HepG2 (cell line): ENCODE measurements around the gene NFAT5. TPM values are rescaled to one million over a fixed set of nuclear protein-coding genes. Genes with fewer than 3 reads are reported as not detected.

Source experiments
- ATAC-seq: fragments of 200-7000 bp; cut with Tn5 transposase; 3 replicates; pipeline ENCODE4 v1.9.1; 2020; ENCODE audit warnings: mild to moderate bottlenecking, moderate library complexity
- BruUV-seq: library from RNA; stranded (reverse); fragments of 400-500 nt; replicated peaks from 2 replicates; lab custom pipeline; 2021; lab: Mats Ljungman, UMichigan
- CTCF ChIA-PET: fragments of 300-600 bp; formaldehyde crosslinking; extraction: SDS; loops from one replicate; lab custom pipeline; 2021; ENCODE audit warnings: low total read pairs, inconsistent platforms, low intra/inter-chr PET ratio; lab: Yijun Ruan, JAX
- POLR2A ChIA-PET: fragments of 350-600 bp; sonication (Branson Sonifier 250); formaldehyde crosslinking; loops from one replicate; lab custom pipeline; 2020; ENCODE audit warnings: antibody characterized with exemption, inconsistent platforms; lab: Yijun Ruan, JAX
- DNase-seq: peaks from one replicate; pipeline ENCODE4 v3.0.0-alpha.2; 2015; ENCODE audit warnings: low spot score
- FAIRE-seq: peaks from 3 replicates; lab custom pipeline; 2011; peaks lifted over from hg19 to GRCh38; lab: Jason Lieb, UNC
- H2AFZ ChIP-seq: one replicate; pipeline ENCODE4 v1.6.1; 2011; ENCODE audit warnings: low read length, inconsistent platforms
- H3K27ac ChIP-seq: fragments of 300-600 bp; 3 replicates; pipeline ENCODE4 v1.8.0; 2011; ENCODE audit warnings: mixed run types, mild to moderate bottlenecking, mixed read lengths, low read length, inconsistent platforms; ENCODE audit not compliant: insufficient read depth; ENCODE audit errors: extremely low read length
- H3K27me3 ChIP-seq, 2 experiments: fragments of 200-600 bp in 1 of 2; 2 replicates in 1 of 2; 3 replicates in 1 of 2; pipeline versions ENCODE4 v1.6.0 to v1.8.0; 2011; ENCODE audit warnings: low read length in 2 of 2, mild to moderate bottlenecking in 2 of 2, moderate library complexity in 2 of 2, inconsistent platforms in 1 of 2; ENCODE audit not compliant: insufficient read depth in 2 of 2, control insufficient read depth in 1 of 2
- H3K36me3 ChIP-seq, 2 experiments: fragments of 200-600 bp in 1 of 2; replicated peaks in 1 of 2; 2 replicates in 1 of 2; 3 replicates in 1 of 2; pipeline versions ENCODE4 v1.5.1 to v1.8.0; 2011; ENCODE audit warnings: low read length in 2 of 2, inconsistent platforms in 1 of 2; ENCODE audit not compliant: insufficient read depth in 2 of 2, control insufficient read depth in 1 of 2
- H3K4me1 ChIP-seq: 2 replicates; pipeline ENCODE4 v1.5.1; 2012; ENCODE audit warnings: low read length, inconsistent platforms; ENCODE audit not compliant: insufficient read depth
- H3K4me2 ChIP-seq: 2 replicates; pipeline ENCODE4 v1.6.0; 2011; ENCODE audit warnings: low read depth, low read length, inconsistent platforms
- H3K4me3 ChIP-seq, 3 experiments: fragments of 200-600 bp in 1 of 3; sonication (generic), shearing (Covaris generic) in 1 of 3; replicated peaks in 1 of 3; 2 replicates each; pipeline ENCODE4 v1.5.1; 2011 to 2016; ENCODE audit warnings: low read length in 3 of 3, inconsistent platforms in 2 of 3, low read depth in 2 of 3, mild to moderate bottlenecking in 2 of 3, control low read depth in 1 of 3, mixed read lengths in 1 of 3; ENCODE audit not compliant: insufficient read depth in 1 of 3
- H3K79me2 ChIP-seq: one replicate; pipeline ENCODE4 v1.6.1; 2011; ENCODE audit warnings: low read length, inconsistent platforms; ENCODE audit not compliant: insufficient read depth
- H3K9ac ChIP-seq: 2 replicates; pipeline ENCODE4 v1.6.0; 2011; ENCODE audit warnings: mild to moderate bottlenecking, low read depth, low read length, inconsistent platforms; ENCODE audit not compliant: insufficient read depth
- H3K9me3 ChIP-seq: 2 replicates; pipeline ENCODE4 v1.5.1; 2012; ENCODE audit warnings: mild to moderate bottlenecking, low read length
- H4K20me1 ChIP-seq: 2 replicates; pipeline ENCODE4 v1.6.0; 2011; ENCODE audit warnings: inconsistent platforms, mild to moderate bottlenecking, low read length, moderate library complexity; ENCODE audit not compliant: insufficient read depth
- CBX2 ChIP-seq, 2 experiments: fragments of 200-600 bp in 1 of 2; sonication (generic); formaldehyde crosslinking in 1 of 2; IDR thresholded peaks; 2 replicates each; pipeline versions ENCODE4 v1.7.0 to v1.8.1; 2018 to 2022; ENCODE audit warnings: low read depth in 2 of 2, low read length in 1 of 2, mild to moderate bottlenecking in 1 of 2, missing genetic modification reagents in 1 of 2
- MBNL3 ChIP-seq: fragments of 250-450 bp; sonication (Bioruptor Pico); conservative IDR thresholded peaks from 2 replicates; pipeline ENCODE4 v1.8.0; 2022; ENCODE audit warnings: mild to moderate bottlenecking, inconsistent platforms
- RFXAP ChIP-seq: sonication (generic); formaldehyde crosslinking; IDR thresholded peaks from 2 replicates; pipeline ENCODE4 v1.4.0; 2020; ENCODE audit warnings: missing genetic modification reagents, borderline replicate concordance
- THYN1 ChIP-seq: sonication (generic); formaldehyde crosslinking; IDR thresholded peaks from 2 replicates; pipeline ENCODE4 v1.8.1; 2023; ENCODE audit warnings: low read depth, mild to moderate bottlenecking, moderate library complexity, missing genetic modification reagents, borderline replicate concordance
- ZBTB8A ChIP-seq: sonication (generic); formaldehyde crosslinking; IDR thresholded peaks from 2 replicates; pipeline ENCODE4 v1.4.0; 2020; ENCODE audit warnings: mild to moderate bottlenecking, low read depth, missing genetic modification reagents, borderline replicate concordance
- ZC3H4 ChIP-seq: sonication (generic); formaldehyde crosslinking; IDR thresholded peaks from 2 replicates; pipeline ENCODE4 v1.4.0; 2020; ENCODE audit warnings: missing genetic modification reagents, borderline replicate concordance
- ZMYM3 ChIP-seq: sonication (generic); formaldehyde crosslinking; IDR thresholded peaks from 2 replicates; pipeline ENCODE4 v1.5.1; 2020; ENCODE audit warnings: mild to moderate bottlenecking, missing genetic modification reagents
- ZNF264 ChIP-seq: sonication (generic); formaldehyde crosslinking; IDR thresholded peaks from 2 replicates; pipeline ENCODE4 v1.4.0; 2020; ENCODE audit warnings: missing genetic modification reagents
- ZNF460 ChIP-seq: sonication (generic); formaldehyde crosslinking; IDR thresholded peaks from 2 replicates; pipeline ENCODE4 v1.5.1; 2020; ENCODE audit warnings: missing genetic modification reagents, mild to moderate bottlenecking, borderline replicate concordance
- ZNF567 ChIP-seq: sonication (generic); formaldehyde crosslinking; IDR thresholded peaks from 2 replicates; pipeline ENCODE4 v1.8.1; 2023; ENCODE audit warnings: mild to moderate bottlenecking, missing genetic modification reagents, borderline replicate concordance
- WGBS: methylation state at CpG from one replicate; pipeline ENCODE4 v1.1.6; 2017; ENCODE audit warnings: low lambda C conversion rate; 5-methylcytosine and 5-hydroxymethylcytosine counted together
- in situ Hi-C: cut with HindIII; loops from 2 replicates; pipeline ENCODE4 v1.10.0; 2017; ENCODE audit warnings: low pct_unique_long_range_greater_than_20kb; ENCODE audit not compliant: extremely low pct_ligation_motif_present
- intact Hi-C: fragments of 100-400 bp; cut with micrococcal nuclease; formaldehyde crosslinking; loops from one replicate; pipeline ENCODE4 v1.10.0; 2022; ENCODE audit not compliant: unreplicated experiment
- polyA plus RNA-seq, 8 experiments: library from polyadenylated mRNA; depleted of rRNA in 3 of 8; stranded (reverse) in 7 of 8; unstranded in 1 of 8; fragments of >200 nt; fragmentation: Illumina TruSeq in 4 of 8; extraction: Trizol in 4 of 8; gene quantifications; 2 replicates each; pipeline versions ENCODE4 v1.2.1 to v1.2.3, GENCODE V29; 2011 to 2016; ENCODE audit warnings: low read depth in 4 of 8, missing spikeins in 1 of 8, mixed read lengths in 1 of 8; ENCODE audit not compliant: insufficient read depth in 1 of 8
- total RNA-seq, 5 experiments: library from RNA; depleted of rRNA; stranded (reverse); fragments of >200 nt; fragmentation: Illumina TruSeq; extraction: Trizol; gene quantifications; 2 replicates each; pipeline ENCODE4 v1.2.3, GENCODE V29; 2016; ENCODE audit warnings: low read depth in 1 of 5
- TF ChIP-seq, protein P1 (sequence below): sonication (generic); formaldehyde crosslinking; IDR thresholded peaks from 2 replicates; pipeline ENCODE4 v1.5.0; 2020; ENCODE audit warnings: missing genetic modification reagents
- TF ChIP-seq, protein P2 (sequence below): IDR thresholded peaks from 2 replicates; pipeline ENCODE4 v1.6.1; 2016
- TF ChIP-seq, protein P3 (sequence below): sonication (generic); formaldehyde crosslinking; IDR thresholded peaks from 2 replicates; pipeline ENCODE4 v1.5.1; 2020; ENCODE audit warnings: missing genetic modification reagents, mild to moderate bottlenecking, borderline replicate concordance

Gene NFAT5
- total and polyA plus RNA-seq, 2 of the 13 experiments (the other 11 are each of a cell fraction or from before 2014, with no cell fraction given) = 20.5 to 54.3 TPM

DNA sequence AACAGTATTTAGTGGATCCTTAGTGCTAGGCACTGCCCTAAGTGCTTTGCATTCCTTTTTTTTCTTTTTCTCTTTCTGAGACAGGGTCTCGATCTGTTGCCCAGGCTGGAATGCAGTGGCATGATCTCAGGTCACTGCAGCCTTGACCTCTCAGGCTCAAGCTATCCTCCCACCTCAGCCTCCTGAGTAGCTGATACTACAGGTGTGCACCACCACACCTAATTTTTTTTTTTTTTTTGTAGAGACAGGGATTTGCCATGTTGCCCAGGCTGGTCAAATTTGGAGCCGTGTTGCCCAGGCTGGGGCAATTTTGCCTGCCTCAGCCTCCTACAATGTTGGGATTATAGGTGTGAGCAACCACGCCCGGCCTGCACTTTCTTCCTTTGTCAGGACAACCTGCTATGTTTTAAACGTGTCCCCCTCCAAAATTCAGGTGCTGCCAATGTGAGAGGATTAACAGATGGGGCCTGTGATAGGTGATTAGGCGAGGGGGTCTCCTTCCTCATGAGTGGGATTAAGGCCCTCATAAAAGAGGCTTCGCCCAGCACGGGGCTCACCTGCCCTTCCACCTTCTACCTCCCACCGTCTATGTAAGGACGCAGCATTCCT lies 155.2 kb downstream of the NFAT5 start (continued):
- TF ChIP-seq ZNF460 (CRISPR knock-in tag) (peak; percentile 93), ZMYM3 (CRISPR knock-in tag) (peak; percentile 6; the same call in 1 of the 2 replicates)

DNA sequence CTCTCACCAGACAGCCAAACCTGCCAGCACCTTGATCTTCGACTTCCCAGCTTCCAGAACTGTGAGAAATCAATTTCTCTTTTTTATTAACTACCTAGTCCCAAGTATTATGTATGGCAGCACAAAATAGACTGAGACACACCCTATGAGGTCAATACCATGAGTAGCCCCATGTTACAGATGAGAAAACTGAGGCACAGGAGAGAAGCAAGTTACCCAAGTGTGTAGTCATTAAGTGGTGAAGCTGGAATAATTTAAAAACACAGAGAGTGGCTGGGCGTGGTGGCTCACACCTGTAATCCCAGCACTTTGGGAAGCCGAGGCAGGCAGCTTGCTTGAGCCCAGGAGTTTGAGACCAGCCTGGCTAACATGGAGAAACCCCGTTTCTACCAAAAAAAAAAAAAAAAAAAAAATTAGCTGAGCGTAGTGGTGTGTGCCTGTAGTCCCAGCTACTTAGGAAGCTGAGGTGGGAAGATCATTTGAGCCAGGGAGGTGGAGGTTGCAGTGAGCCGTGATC lies 155.7 kb downstream of the NFAT5 start:
- H2AFZ ChIP-seq = no peak overlapping the region
- intact Hi-C loops = no loop called here
- H3K9me3 ChIP-seq = no peaks in the 10 kb centered on the region
- ChIA-PET POLR2A (interaction anchor here (0.9 to 10.0 kb wide), 3 partner anchors 18 to 40 kb away, joined by 3 to 211 read pairs (median 46); partner anchors contain the start of genes NOB1 and WWP2), CTCF (no interaction called here)
- BruUV-seq = no TSS peak
- no peaks in the 10 kb centered on the region for H3K27me3 ChIP-seq
- H3K9ac ChIP-seq = no peak overlapping the region
- in situ Hi-C loops = no loop called here
- no peak overlapping the region for H3K4me3 ChIP-seq
- WGBS = 85% methylated on average over 6 of the region's 6 CpGs
- peak overlapping the region; percentile 87 for H3K27ac ChIP-seq
- H3K36me3 ChIP-seq = peaks cover 10 to 30% of the 10 kb centered on the region in 2 experiments
- ATAC-seq (no peak), FAIRE-seq (no peak), DNase-seq (no peak)
- peak overlapping the region; percentile 30 for H3K4me2 ChIP-seq
- peaks cover 64% of the 10 kb centered on the region for H3K79me2 ChIP-seq
- peaks cover 67% of the 10 kb centered on the region for H3K4me1 ChIP-seq
- H4K20me1 ChIP-seq = no peaks in the 10 kb centered on the region
- no peak for TF ChIP-seq THYN1 (CRISPR knock-in tag)
- TF ChIP-seq ZBTB8A = no peak
- TF ChIP-seq, protein P1, sequence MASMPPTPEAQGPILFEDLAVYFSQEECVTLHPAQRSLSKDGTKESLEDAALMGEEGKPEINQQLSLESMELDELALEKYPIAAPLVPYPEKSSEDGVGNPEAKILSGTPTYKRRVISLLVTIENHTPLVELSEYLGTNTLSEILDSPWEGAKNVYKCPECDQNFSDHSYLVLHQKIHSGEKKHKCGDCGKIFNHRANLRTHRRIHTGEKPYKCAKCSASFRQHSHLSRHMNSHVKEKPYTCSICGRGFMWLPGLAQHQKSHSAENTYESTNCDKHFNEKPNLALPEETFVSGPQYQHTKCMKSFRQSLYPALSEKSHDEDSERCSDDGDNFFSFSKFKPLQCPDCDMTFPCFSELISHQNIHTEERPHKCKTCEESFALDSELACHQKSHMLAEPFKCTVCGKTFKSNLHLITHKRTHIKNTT (CRISPR knock-in tag) = no peak
- TF ChIP-seq ZMYM3 (CRISPR knock-in tag) = peak; percentile 56; the same call in 1 of the 2 replicates
- TF ChIP-seq RFXAP (CRISPR knock-in tag) = no peak
- no peak for TF ChIP-seq ZNF264 (CRISPR knock-in tag)
- no peak for TF ChIP-seq ZNF567 (CRISPR knock-in tag)
- TF ChIP-seq, protein P2, sequence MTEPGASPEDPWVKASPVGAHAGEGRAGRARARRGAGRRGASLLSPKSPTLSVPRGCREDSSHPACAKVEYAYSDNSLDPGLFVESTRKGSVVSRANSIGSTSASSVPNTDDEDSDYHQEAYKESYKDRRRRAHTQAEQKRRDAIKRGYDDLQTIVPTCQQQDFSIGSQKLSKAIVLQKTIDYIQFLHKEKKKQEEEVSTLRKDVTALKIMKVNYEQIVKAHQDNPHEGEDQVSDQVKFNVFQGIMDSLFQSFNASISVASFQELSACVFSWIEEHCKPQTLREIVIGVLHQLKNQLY (CRISPR knock-in tag) = no peak
- no peak for TF ChIP-seq CBX2 (IDR thresholded peaks at IDR 0.05; ENCODE audit: low read depth, low read length)
- TF ChIP-seq CBX2 (CRISPR knock-in tag; IDR thresholded peaks at IDR 0.05; ENCODE audit: low read depth) = no peak
- TF ChIP-seq ZC3H4 = no peak
- TF ChIP-seq, protein P3, sequence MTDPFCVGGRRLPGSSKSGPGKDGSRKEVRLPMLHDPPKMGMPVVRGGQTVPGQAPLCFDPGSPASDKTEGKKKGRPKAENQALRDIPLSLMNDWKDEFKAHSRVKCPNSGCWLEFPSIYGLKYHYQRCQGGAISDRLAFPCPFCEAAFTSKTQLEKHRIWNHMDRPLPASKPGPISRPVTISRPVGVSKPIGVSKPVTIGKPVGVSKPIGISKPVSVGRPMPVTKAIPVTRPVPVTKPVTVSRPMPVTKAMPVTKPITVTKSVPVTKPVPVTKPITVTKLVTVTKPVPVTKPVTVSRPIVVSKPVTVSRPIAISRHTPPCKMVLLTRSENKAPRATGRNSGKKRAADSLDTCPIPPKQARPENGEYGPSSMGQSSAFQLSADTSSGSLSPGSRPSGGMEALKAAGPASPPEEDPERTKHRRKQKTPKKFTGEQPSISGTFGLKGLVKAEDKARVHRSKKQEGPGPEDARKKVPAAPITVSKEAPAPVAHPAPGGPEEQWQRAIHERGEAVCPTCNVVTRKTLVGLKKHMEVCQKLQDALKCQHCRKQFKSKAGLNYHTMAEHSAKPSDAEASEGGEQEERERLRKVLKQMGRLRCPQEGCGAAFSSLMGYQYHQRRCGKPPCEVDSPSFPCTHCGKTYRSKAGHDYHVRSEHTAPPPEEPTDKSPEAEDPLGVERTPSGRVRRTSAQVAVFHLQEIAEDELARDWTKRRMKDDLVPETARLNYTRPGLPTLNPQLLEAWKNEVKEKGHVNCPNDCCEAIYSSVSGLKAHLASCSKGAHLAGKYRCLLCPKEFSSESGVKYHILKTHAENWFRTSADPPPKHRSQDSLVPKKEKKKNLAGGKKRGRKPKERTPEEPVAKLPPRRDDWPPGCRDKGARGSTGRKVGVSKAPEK (CRISPR knock-in tag) = no peak
- TF ChIP-seq MBNL3 = no peak
